OCI-LY3 (cell line): ENCODE measurements around the gene TJP3.

Experiments
- EZH2phosphoT487 ChIP-seq: fragments of 200-600 bp; shearing (Covaris generic); IDR thresholded peaks from 2 replicates; pipeline ENCODE4 v1.6.1; 2018; ENCODE audit warnings: antibody characterized with exemption, mixed run types, low read depth
- TF ChIP-seq, protein P1 (sequence below): fragments of 200-600, 300-600 bp; sonication (generic); IDR thresholded peaks from 2 replicates; pipeline ENCODE4 v1.5.1; 2014; ENCODE audit warnings: antibody characterized with exemption, low read length, low read depth

DNA sequence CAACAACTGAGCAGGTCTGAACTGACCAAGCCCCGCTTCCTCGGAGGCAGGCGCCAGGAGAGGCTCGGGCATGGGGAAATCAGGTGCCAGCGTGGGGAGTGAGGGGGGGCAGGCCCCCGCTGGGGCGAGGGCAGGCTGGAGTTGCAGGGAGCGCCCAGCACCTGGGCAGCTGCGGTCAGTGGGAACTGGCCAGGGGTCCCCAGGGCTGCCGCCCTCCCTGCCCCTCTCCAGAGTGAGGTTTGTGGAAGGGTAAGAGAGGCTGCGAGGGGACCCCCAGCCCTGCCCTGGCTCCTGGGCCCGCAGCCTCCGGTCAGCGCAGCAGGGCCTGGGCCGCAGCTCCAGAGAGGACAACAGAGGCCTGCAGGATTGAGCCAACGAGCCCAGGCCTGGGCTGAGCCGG, 40.4 kb upstream of the TJP3 start:
- TF ChIP-seq EZH2phosphoT487 = no peak
- TF ChIP-seq, protein P1, sequence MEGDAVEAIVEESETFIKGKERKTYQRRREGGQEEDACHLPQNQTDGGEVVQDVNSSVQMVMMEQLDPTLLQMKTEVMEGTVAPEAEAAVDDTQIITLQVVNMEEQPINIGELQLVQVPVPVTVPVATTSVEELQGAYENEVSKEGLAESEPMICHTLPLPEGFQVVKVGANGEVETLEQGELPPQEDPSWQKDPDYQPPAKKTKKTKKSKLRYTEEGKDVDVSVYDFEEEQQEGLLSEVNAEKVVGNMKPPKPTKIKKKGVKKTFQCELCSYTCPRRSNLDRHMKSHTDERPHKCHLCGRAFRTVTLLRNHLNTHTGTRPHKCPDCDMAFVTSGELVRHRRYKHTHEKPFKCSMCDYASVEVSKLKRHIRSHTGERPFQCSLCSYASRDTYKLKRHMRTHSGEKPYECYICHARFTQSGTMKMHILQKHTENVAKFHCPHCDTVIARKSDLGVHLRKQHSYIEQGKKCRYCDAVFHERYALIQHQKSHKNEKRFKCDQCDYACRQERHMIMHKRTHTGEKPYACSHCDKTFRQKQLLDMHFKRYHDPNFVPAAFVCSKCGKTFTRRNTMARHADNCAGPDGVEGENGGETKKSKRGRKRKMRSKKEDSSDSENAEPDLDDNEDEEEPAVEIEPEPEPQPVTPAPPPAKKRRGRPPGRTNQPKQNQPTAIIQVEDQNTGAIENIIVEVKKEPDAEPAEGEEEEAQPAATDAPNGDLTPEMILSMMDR = no peak
